Measurements from ENCODE around the gene OOEP. TPM values are rescaled to one million over a fixed set of nuclear protein-coding genes. Genes with fewer than 3 reads are reported as not detected.

The OOEP gene
- total RNA-seq, 1 donor from 2014 or later = not detected

DNA sequence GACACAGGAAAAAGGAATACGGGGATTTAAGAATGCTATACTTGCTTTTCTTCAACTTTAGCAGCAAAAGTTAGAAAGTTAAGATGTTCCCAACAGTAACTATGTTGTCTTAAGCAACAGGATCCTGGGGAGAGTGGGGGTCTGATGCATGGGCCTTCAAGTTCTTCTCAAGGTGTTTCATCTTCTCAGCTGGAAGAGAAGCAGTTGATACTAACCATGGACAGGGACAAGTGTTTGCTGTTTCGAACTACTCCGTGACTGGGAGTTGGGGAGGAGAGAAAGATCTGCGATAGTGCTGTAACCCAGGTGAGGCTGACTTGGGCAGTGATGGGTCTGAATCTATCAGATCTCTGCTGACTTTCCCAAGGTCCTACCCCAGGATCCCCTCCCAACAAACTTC lies 1.0 kb downstream of the OOEP start:
- peaks cover 5% of the 10 kb centered on the region for H3K27me3 Mint-ChIP-seq
- DNase-seq (no peak), ATAC-seq (ENCODE audit: low read depth) (no peak)
- H3K36me3 Mint-ChIP-seq (ENCODE audit: low read depth) = no peaks in the 10 kb centered on the region
- H3K9me3 Mint-ChIP-seq = peaks cover 2% of the 10 kb centered on the region
- intact Hi-C loops (cut with micrococcal nuclease) = no loop called here
- H3K4me3 Mint-ChIP-seq = no peak overlapping the region
- CTCF ChIA-PET = no interaction called here
- no peak overlapping the region for H3K27ac Mint-ChIP-seq
- no peaks in the 10 kb centered on the region for H3K4me1 Mint-ChIP-seq
- POLR2A ChIA-PET = no interaction called here
- TF ChIP-seq, protein P1, sequence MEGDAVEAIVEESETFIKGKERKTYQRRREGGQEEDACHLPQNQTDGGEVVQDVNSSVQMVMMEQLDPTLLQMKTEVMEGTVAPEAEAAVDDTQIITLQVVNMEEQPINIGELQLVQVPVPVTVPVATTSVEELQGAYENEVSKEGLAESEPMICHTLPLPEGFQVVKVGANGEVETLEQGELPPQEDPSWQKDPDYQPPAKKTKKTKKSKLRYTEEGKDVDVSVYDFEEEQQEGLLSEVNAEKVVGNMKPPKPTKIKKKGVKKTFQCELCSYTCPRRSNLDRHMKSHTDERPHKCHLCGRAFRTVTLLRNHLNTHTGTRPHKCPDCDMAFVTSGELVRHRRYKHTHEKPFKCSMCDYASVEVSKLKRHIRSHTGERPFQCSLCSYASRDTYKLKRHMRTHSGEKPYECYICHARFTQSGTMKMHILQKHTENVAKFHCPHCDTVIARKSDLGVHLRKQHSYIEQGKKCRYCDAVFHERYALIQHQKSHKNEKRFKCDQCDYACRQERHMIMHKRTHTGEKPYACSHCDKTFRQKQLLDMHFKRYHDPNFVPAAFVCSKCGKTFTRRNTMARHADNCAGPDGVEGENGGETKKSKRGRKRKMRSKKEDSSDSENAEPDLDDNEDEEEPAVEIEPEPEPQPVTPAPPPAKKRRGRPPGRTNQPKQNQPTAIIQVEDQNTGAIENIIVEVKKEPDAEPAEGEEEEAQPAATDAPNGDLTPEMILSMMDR (IDR thresholded peaks at IDR 0.05) = no peak

DNA sequence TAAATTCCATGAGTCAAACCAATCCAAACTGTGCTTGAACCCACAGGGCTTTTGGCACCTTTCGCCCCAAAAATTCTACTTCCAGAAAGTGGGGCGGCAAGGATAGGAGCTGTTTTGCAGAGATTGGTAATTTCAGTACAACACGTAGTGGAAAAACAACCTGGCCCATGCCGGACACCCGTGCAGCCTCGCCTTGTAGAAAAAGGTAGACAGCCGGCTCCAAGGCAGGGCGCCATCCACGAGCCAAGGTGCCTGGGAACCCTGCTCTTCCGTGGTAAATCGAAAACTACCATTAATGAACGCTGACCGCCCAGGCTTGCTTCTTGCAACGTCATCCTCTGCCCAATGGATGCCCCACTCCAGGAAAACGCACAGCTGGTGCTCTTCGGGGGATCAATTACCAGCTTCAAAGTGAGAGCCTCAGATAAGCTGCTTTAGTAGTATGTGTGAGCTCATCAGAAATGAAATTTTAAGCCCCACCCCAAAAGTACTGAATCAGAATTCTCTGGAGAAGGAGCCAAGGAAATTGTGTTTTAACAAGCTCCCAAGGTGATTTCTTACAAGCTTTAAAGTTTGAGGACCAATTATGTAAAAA lies 1.8 kb downstream of the OOEP start:
- ATAC-seq (ENCODE audit: low read depth) (no peak), DNase-seq (no peak)
- peaks cover 5% of the 10 kb centered on the region for H3K27me3 Mint-ChIP-seq
- H3K4me3 Mint-ChIP-seq = no peak overlapping the region
- intact Hi-C loops (cut with micrococcal nuclease) = no loop called here
- H3K36me3 Mint-ChIP-seq (ENCODE audit: low read depth) = no peaks in the 10 kb centered on the region
- ChIA-PET CTCF (no interaction called here), POLR2A (no interaction called here)
- no peak overlapping the region for H3K27ac Mint-ChIP-seq
- TF ChIP-seq, protein P1 (IDR thresholded peaks at IDR 0.05) = no peak
- H3K9me3 Mint-ChIP-seq = no peaks in the 10 kb centered on the region
- H3K4me1 Mint-ChIP-seq = no peaks in the 10 kb centered on the region

DNA sequence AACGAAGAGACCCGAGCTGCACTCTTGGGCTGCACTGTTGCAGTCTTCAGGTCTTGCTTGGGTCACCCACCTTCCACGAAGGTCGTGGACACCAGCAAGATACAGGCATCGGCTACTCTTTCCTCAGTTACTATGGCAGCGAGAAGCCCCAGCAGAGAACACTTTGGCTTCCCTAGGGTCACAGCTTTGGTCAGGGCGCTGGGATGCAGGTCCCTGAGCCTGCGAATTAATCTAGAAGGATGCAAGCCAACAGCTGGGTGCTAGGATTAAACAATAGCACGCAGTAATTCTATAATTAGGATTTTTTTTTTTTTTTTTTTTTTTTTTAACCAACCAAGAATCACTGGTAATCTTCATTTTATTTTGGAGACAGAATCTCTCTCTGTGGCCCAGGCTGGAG lies 5.1 kb downstream of the OOEP start:
- CTCF ChIA-PET = no interaction called here

DNA sequence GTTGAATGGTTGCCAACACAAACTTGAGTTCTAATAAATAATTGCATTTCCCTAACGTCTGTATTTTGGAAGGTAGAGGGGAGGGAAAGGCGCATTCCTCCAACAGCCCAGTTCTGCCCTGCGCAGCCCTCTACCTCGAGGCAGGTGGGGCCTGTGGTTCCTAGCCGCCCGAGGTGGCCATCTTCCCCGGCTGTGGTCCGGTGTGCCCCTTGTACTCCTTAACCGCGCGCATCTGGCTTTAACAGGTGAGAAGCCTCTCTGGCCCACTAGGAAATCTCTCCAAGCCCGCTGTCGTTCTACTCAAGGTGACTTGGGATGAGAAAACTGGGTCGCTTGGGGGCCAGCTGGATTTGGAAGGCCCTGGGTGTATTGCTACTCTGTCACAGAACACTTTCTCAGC lies 5.6 kb downstream of the OOEP start:
- Mint-ChIP-seq H3K36me3 (ENCODE audit: low read depth) (no peaks in the 10 kb centered on the region), H3K4me1 (no peaks in the 10 kb centered on the region), H3K9me3 (no peaks in the 10 kb centered on the region), H3K27ac (no peak overlapping the region), H3K4me3 (no peak overlapping the region), H3K27me3 (peaks cover 5% of the 10 kb centered on the region)
- DNase-seq = no peak
- ChIA-PET POLR2A (no interaction called here), CTCF (no interaction called here)
- no peak for ATAC-seq (ENCODE audit: low read depth)
- TF ChIP-seq, protein P1 (IDR thresholded peaks at IDR 0.05) = no peak
- intact Hi-C loops (cut with micrococcal nuclease) = no loop called here

More for the DNA sequence above, 5.1 kb downstream of the OOEP start:
- Mint-ChIP-seq H3K27me3 (peaks cover 5% of the 10 kb centered on the region), H3K4me3 (no peak overlapping the region), H3K9me3 (no peaks in the 10 kb centered on the region), H3K27ac (no peak overlapping the region), H3K4me1 (no peaks in the 10 kb centered on the region), H3K36me3 (ENCODE audit: low read depth) (no peaks in the 10 kb centered on the region)
- intact Hi-C loops (cut with micrococcal nuclease) = no loop called here
- POLR2A ChIA-PET = no interaction called here
- DNase-seq (no peak), ATAC-seq (ENCODE audit: low read depth) (no peak)
- TF ChIP-seq, protein P1 (IDR thresholded peaks at IDR 0.05) = no peak

DNA sequence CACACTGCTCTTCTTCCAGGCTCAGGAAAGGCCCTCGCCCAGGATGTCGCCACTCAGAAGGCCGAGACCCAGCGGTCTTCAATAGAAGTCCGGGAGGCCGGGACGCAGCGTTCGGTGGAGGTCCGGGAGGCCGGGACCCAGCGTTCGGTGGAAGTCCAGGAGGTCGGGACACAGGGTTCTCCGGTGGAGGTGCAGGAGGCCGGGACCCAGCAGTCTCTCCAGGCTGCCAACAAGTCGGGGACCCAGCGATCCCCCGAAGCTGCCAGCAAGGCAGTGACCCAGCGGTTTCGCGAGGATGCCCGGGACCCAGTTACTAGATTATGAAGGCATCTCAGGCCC lies 6.2 kb downstream of the OOEP start:
- DNase-seq = no peak
- Mint-ChIP-seq H3K27ac (no peak overlapping the region), H3K27me3 (peaks cover 5% of the 10 kb centered on the region), H3K9me3 (no peaks in the 10 kb centered on the region), H3K4me3 (no peak overlapping the region), H3K4me1 (no peaks in the 10 kb centered on the region), H3K36me3 (ENCODE audit: low read depth) (no peaks in the 10 kb centered on the region)
- TF ChIP-seq, protein P1 (IDR thresholded peaks at IDR 0.05) = no peak
- intact Hi-C loops (cut with micrococcal nuclease) = no loop called here
- ChIA-PET POLR2A (no interaction called here), CTCF (no interaction called here)
- ATAC-seq (ENCODE audit: low read depth) = no peak
